HepG2 (cell line): ENCODE data around the gene CELSR2. TPM values are rescaled to one million over a fixed set of nuclear protein-coding genes. Genes with fewer than 3 reads are reported as not detected.

Source experiments
- ATAC-seq: fragments of 200-7000 bp; cut with Tn5 transposase; 3 replicates; pipeline ENCODE4 v1.9.1; 2020; ENCODE audit warnings: mild to moderate bottlenecking, moderate library complexity
- Bru-seq: library from RNA; stranded (reverse); fragments of 400-500 nt; gene quantifications from one replicate; lab custom pipeline; 2021; lab: Mats Ljungman, UMichigan
- BruChase-seq, 2 experiments: library from RNA; stranded (reverse); fragments of 400-500 nt; gene quantifications; one replicate each; lab custom pipeline; 2021; lab: Mats Ljungman, UMichigan
- BruUV-seq: library from RNA; stranded (reverse); fragments of 400-500 nt; replicated peaks from 2 replicates; lab custom pipeline; 2021; lab: Mats Ljungman, UMichigan
- CTCF ChIA-PET: fragments of 300-600 bp; formaldehyde crosslinking; extraction: SDS; loops from one replicate; lab custom pipeline; 2021; ENCODE audit warnings: low total read pairs, inconsistent platforms, low intra/inter-chr PET ratio; lab: Yijun Ruan, JAX
- POLR2A ChIA-PET: fragments of 350-600 bp; sonication (Branson Sonifier 250); formaldehyde crosslinking; loops from one replicate; lab custom pipeline; 2020; ENCODE audit warnings: antibody characterized with exemption, inconsistent platforms; lab: Yijun Ruan, JAX
- DNase-seq: peaks from one replicate; pipeline ENCODE4 v3.0.0-alpha.2; 2015; ENCODE audit warnings: low spot score
- FAIRE-seq: peaks from 3 replicates; lab custom pipeline; 2011; peaks lifted over from hg19 to GRCh38; lab: Jason Lieb, UNC
- H2AFZ ChIP-seq: one replicate; pipeline ENCODE4 v1.6.1; 2011; ENCODE audit warnings: low read length, inconsistent platforms
- H3K27ac ChIP-seq: fragments of 300-600 bp; 3 replicates; pipeline ENCODE4 v1.8.0; 2011; ENCODE audit warnings: mixed run types, mild to moderate bottlenecking, mixed read lengths, low read length, inconsistent platforms; ENCODE audit not compliant: insufficient read depth; ENCODE audit errors: extremely low read length
- H3K27me3 ChIP-seq, 2 experiments: fragments of 200-600 bp in 1 of 2; 2 replicates in 1 of 2; 3 replicates in 1 of 2; pipeline versions ENCODE4 v1.6.0 to v1.8.0; 2011; ENCODE audit warnings: low read length in 2 of 2, mild to moderate bottlenecking in 2 of 2, moderate library complexity in 2 of 2, inconsistent platforms in 1 of 2; ENCODE audit not compliant: insufficient read depth in 2 of 2, control insufficient read depth in 1 of 2
- H3K36me3 ChIP-seq, 2 experiments: fragments of 200-600 bp in 1 of 2; replicated peaks in 1 of 2; 2 replicates in 1 of 2; 3 replicates in 1 of 2; pipeline versions ENCODE4 v1.5.1 to v1.8.0; 2011; ENCODE audit warnings: low read length in 2 of 2, inconsistent platforms in 1 of 2; ENCODE audit not compliant: insufficient read depth in 2 of 2, control insufficient read depth in 1 of 2
- H3K4me1 ChIP-seq: 2 replicates; pipeline ENCODE4 v1.5.1; 2012; ENCODE audit warnings: low read length, inconsistent platforms; ENCODE audit not compliant: insufficient read depth
- H3K4me2 ChIP-seq: 2 replicates; pipeline ENCODE4 v1.6.0; 2011; ENCODE audit warnings: low read depth, low read length, inconsistent platforms
- H3K4me3 ChIP-seq, 3 experiments: fragments of 200-600 bp in 1 of 3; sonication (generic), shearing (Covaris generic) in 1 of 3; replicated peaks in 1 of 3; 2 replicates each; pipeline ENCODE4 v1.5.1; 2011 to 2016; ENCODE audit warnings: low read length in 3 of 3, inconsistent platforms in 2 of 3, low read depth in 2 of 3, mild to moderate bottlenecking in 2 of 3, control low read depth in 1 of 3, mixed read lengths in 1 of 3; ENCODE audit not compliant: insufficient read depth in 1 of 3
- H3K79me2 ChIP-seq: one replicate; pipeline ENCODE4 v1.6.1; 2011; ENCODE audit warnings: low read length, inconsistent platforms; ENCODE audit not compliant: insufficient read depth
- H3K9ac ChIP-seq: 2 replicates; pipeline ENCODE4 v1.6.0; 2011; ENCODE audit warnings: mild to moderate bottlenecking, low read depth, low read length, inconsistent platforms; ENCODE audit not compliant: insufficient read depth
- H3K9me3 ChIP-seq: 2 replicates; pipeline ENCODE4 v1.5.1; 2012; ENCODE audit warnings: mild to moderate bottlenecking, low read length
- H4K20me1 ChIP-seq: 2 replicates; pipeline ENCODE4 v1.6.0; 2011; ENCODE audit warnings: inconsistent platforms, mild to moderate bottlenecking, low read length, moderate library complexity; ENCODE audit not compliant: insufficient read depth
- HDAC1 ChIP-seq: sonication (generic); formaldehyde crosslinking; IDR thresholded peaks from 2 replicates; pipeline ENCODE4 v1.5.1; 2020; ENCODE audit warnings: mild to moderate bottlenecking, missing genetic modification reagents
- KDM5A ChIP-seq: fragments of 200-600 bp; sonication (generic); IDR thresholded peaks from 2 replicates; pipeline ENCODE4 v1.7.0; 2018; ENCODE audit warnings: antibody characterized with exemption, mild to moderate bottlenecking, low read length, borderline replicate concordance
- MED1 ChIP-seq: sonication (generic); formaldehyde crosslinking; IDR thresholded peaks from 2 replicates; pipeline ENCODE4 v1.4.0; 2020; ENCODE audit warnings: missing genetic modification reagents
- NRL ChIP-seq: sonication (generic); formaldehyde crosslinking; IDR thresholded peaks from 2 replicates; pipeline ENCODE4 v1.5.0; 2020; ENCODE audit warnings: missing genetic modification reagents, mild to moderate bottlenecking, moderate library complexity, borderline replicate concordance
- POLR2G ChIP-seq: fragments of 200-400 bp; formaldehyde crosslinking; IDR thresholded peaks from 2 replicates; pipeline ENCODE4 v1.6.1; 2018; ENCODE audit warnings: mild to moderate bottlenecking, low read depth, low read length, moderate library complexity
- RXRB ChIP-seq: IDR thresholded peaks from 2 replicates; pipeline ENCODE4 v1.6.1; 2016; ENCODE audit warnings: borderline replicate concordance, missing genetic modification reagents, missing compliant biosample characterization
- ZGPAT ChIP-seq: IDR thresholded peaks from 2 replicates; pipeline ENCODE4 v1.6.1; 2016; ENCODE audit warnings: mild to moderate bottlenecking
- ZNF44 ChIP-seq: sonication (generic); formaldehyde crosslinking; IDR thresholded peaks from 2 replicates; pipeline ENCODE4 v1.5.1; 2020; ENCODE audit warnings: mild to moderate bottlenecking, missing genetic modification reagents
- WGBS: methylation state at CpG from one replicate; pipeline ENCODE4 v1.1.6; 2017; ENCODE audit warnings: low lambda C conversion rate; 5-methylcytosine and 5-hydroxymethylcytosine counted together
- in situ Hi-C: cut with HindIII; loops from 2 replicates; pipeline ENCODE4 v1.10.0; 2017; ENCODE audit warnings: low pct_unique_long_range_greater_than_20kb; ENCODE audit not compliant: extremely low pct_ligation_motif_present
- intact Hi-C: fragments of 100-400 bp; cut with micrococcal nuclease; formaldehyde crosslinking; loops from one replicate; pipeline ENCODE4 v1.10.0; 2022; ENCODE audit not compliant: unreplicated experiment
- long read RNA-seq, 2 experiments: library from RNA in 1 of 2; library from polyadenylated mRNA in 1 of 2; stranded (forward) in 1 of 2; unstranded in 1 of 2; transcript quantifications; one replicate each; pipeline ENCODE4 v2.0.0, GENCODE V29; 2019 to 2022
- polyA minus RNA-seq, 3 experiments: library from RNA; depleted of rRNA, polyadenylated mRNA; stranded (reverse); fragments of >200 nt; gene quantifications; 2 replicates each; pipeline ENCODE4 v1.2.3, GENCODE V29; 2011; ENCODE audit warnings: low replicate concordance in 1 of 3
- polyA plus RNA-seq, 8 experiments: library from polyadenylated mRNA; depleted of rRNA in 3 of 8; stranded (reverse) in 7 of 8; unstranded in 1 of 8; fragments of >200 nt; fragmentation: Illumina TruSeq in 4 of 8; extraction: Trizol in 4 of 8; gene quantifications; 2 replicates each; pipeline versions ENCODE4 v1.2.1 to v1.2.3, GENCODE V29; 2011 to 2016; ENCODE audit warnings: low read depth in 4 of 8, missing spikeins in 1 of 8, mixed read lengths in 1 of 8; ENCODE audit not compliant: insufficient read depth in 1 of 8
- total RNA-seq, 5 experiments: library from RNA; depleted of rRNA; stranded (reverse); fragments of >200 nt; fragmentation: Illumina TruSeq; extraction: Trizol; gene quantifications; 2 replicates each; pipeline ENCODE4 v1.2.3, GENCODE V29; 2016; ENCODE audit warnings: low read depth in 1 of 5
- TF ChIP-seq, protein P1 (sequence below): sonication (generic); formaldehyde crosslinking; IDR thresholded peaks from 2 replicates; pipeline ENCODE4 v1.8.0; 2023; ENCODE audit warnings: mild to moderate bottlenecking, missing genetic modification reagents

Gene CELSR2
- total RNA-seq (2016; rRNA removed; fragmentation: Illumina TruSeq; extraction: Trizol) (3.1 and 4.0 TPM in 2 replicates), polyA plus RNA-seq (2011; rRNA removed) (6.6 and 7.8 TPM in 2 replicates), polyA minus RNA-seq (2011; rRNA and poly(A)+ RNA removed; ENCODE audit: low replicate concordance) (25.8 and 30.0 TPM in 2 replicates), Bru-seq, nascent RNA (percentile 44 among the genes with signal in this experiment), BruChase-seq, experiment 1, labeled RNA remaining after a 6-hour chase (percentile 70 among the genes with signal in this experiment), BruChase-seq, experiment 2, labeled RNA remaining after a 2-hour chase (percentile 56 among the genes with signal in this experiment)
- total RNA-seq (2016; cell fraction: cytosol; rRNA removed; fragmentation: Illumina TruSeq; extraction: Trizol; ENCODE audit: low read depth) = 1.9 and 2.7 TPM in 2 replicates
- 2.4 and 4.3 TPM in 2 replicates for total RNA-seq (2016; cell fraction: insoluble cytoplasmic fraction; rRNA removed; fragmentation: Illumina TruSeq; extraction: Trizol)
- 1.9 and 2.3 TPM in 2 replicates for total RNA-seq (2016; cell fraction: membrane; rRNA removed; fragmentation: Illumina TruSeq; extraction: Trizol)
- 7.6 and 9.5 TPM in 2 replicates for total RNA-seq (2016; cell fraction: nucleus; rRNA removed; fragmentation: Illumina TruSeq; extraction: Trizol)
- 3.6 and 4.4 TPM in 2 replicates for polyA plus RNA-seq (2011; cell fraction: cytosol; rRNA removed)
- 23.5 and 27.3 TPM in 2 replicates for polyA plus RNA-seq (2011; cell fraction: nucleus; rRNA removed)
- 5.9 and 7.3 TPM in 2 replicates for polyA plus RNA-seq (2012)
- polyA plus RNA-seq (2016; cell fraction: cytosol; fragmentation: Illumina TruSeq; extraction: Trizol; ENCODE audit: low read depth) = 0.35 and 0.41 TPM in 2 replicates
- polyA plus RNA-seq (2016; cell fraction: insoluble cytoplasmic fraction; fragmentation: Illumina TruSeq; extraction: Trizol; ENCODE audit: low read depth) = 2.4 and 3.9 TPM in 2 replicates
- polyA plus RNA-seq (2016; cell fraction: membrane; fragmentation: Illumina TruSeq; extraction: Trizol; ENCODE audit: low read depth) = 0.68 TPM in 2 replicates
- 18.1 and 20.4 TPM in 2 replicates for polyA plus RNA-seq (2016; cell fraction: nucleus; fragmentation: Illumina TruSeq; extraction: Trizol; ENCODE audit: insufficient read depth, low read depth)
- polyA minus RNA-seq (2011; cell fraction: cytosol; rRNA and poly(A)+ RNA removed) = 7.9 and 9.1 TPM in 2 replicates
- polyA minus RNA-seq (2011; cell fraction: nucleus; rRNA and poly(A)+ RNA removed) = 13.4 and 15.3 TPM in 2 replicates
- long read RNA-seq, experiment 1, partial matches to known transcripts = 1 of 4 reads
- long read RNA-seq, experiment 1, other reads (novel, unspliced or antisense) = 3 of 4 reads
- long read RNA-seq, experiment 2, partial matches to known transcripts = 5 of 18 reads
- long read RNA-seq, experiment 2, other reads (novel, unspliced or antisense) = 13 of 18 reads

GRCh38 chr1:109248797-109249629 is at the start of gene CELSR2:
TSS of gene CELSR2 (plus strand) at chr1:109249539. CDS start at chr1:109250080, 541 bp downstream.
- in situ Hi-C loops = no loop called here
- ChIA-PET POLR2A (interaction anchor here (0.9 to 1.3 kb wide), 4 partner anchors 9 to 23 kb away, joined by 3 to 4 read pairs (median 3); no protein-coding TSS in a partner anchor), CTCF (interaction anchor here (1.8 kb wide), 1 partner anchor 15 kb away, joined by 5 read pairs; no protein-coding TSS in a partner anchor)
- peaks cover 34% of the 10 kb centered on the region for H3K4me1 ChIP-seq
- FAIRE-seq (no peak), ATAC-seq (peak; percentile 76), DNase-seq (peak; percentile 25)
- H3K4me2 ChIP-seq = peak within 1 kb of the TSS; percentile 78
- WGBS = 6% methylated on average over 37 of the region's 49 CpGs
- H3K4me3 ChIP-seq = peak within 1 kb of the TSS; percentile 56 to 67 (median 58); a peak in 5 of 6 replicates
- H3K27ac ChIP-seq = no peak within 1 kb of the TSS
- no TSS peak for BruUV-seq
- no peaks in the 10 kb centered on the region; a peak in 1 of 5 replicates for H3K36me3 ChIP-seq
- peak within 1 kb of the TSS; percentile 54; the same call in 1 of the 2 replicates for H3K9ac ChIP-seq
- H4K20me1 ChIP-seq = no peaks in the 10 kb centered on the region
- intact Hi-C loops = loop anchor here (1.0 kb wide), 1 partner anchor 8 kb away; no protein-coding TSS in a partner anchor
- H3K9me3 ChIP-seq = no peaks in the 10 kb centered on the region
- no peaks in the 10 kb centered on the region for H3K79me2 ChIP-seq
- peaks cover 4 to 28% of the 10 kb centered on the region in 2 experiments; a peak in 4 of 5 replicates for H3K27me3 ChIP-seq
- no peak within 1 kb of the TSS for H2AFZ ChIP-seq
- peak; percentile 21; the same call in 1 of the 2 replicates for TF ChIP-seq MED1
- no peak for TF ChIP-seq ZNF44
- TF ChIP-seq NRL (CRISPR knock-in tag) = peak; percentile 42; the same call in 1 of the 2 replicates
- peak; percentile 53; the same call in 1 of the 2 replicates for TF ChIP-seq HDAC1 (CRISPR knock-in tag)
- TF ChIP-seq POLR2G = 0 out of 2 replicates have a peak, but pooled peaks have one; percentile 28
- TF ChIP-seq RXRB (CRISPR knock-in tag) = no peak
- no peak for TF ChIP-seq KDM5A
- TF ChIP-seq ZGPAT (CRISPR knock-in tag) = peak; percentile 37; the same call in 1 of the 2 replicates
- TF ChIP-seq, protein P1, sequence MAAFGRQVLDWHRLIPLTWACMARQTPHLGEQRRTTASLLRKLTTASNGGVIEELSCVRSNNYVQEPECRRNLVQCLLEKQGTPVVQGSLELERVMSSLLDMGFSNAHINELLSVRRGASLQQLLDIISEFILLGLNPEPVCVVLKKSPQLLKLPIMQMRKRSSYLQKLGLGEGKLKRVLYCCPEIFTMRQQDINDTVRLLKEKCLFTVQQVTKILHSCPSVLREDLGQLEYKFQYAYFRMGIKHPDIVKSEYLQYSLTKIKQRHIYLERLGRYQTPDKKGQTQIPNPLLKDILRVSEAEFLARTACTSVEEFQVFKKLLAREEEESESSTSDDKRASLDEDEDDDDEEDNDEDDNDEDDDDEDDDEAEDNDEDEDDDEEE (CRISPR knock-in tag) = no peak
